ENCODE data around the gene PHYKPL. TPM values are rescaled to one million over a fixed set of nuclear protein-coding genes. Genes with fewer than 3 reads are reported as not detected.

PHYKPL gene
- total RNA-seq, 4 donors from 2014 or later, result 29.3 to 45.7 (median 31.8) TPM

DNA sequence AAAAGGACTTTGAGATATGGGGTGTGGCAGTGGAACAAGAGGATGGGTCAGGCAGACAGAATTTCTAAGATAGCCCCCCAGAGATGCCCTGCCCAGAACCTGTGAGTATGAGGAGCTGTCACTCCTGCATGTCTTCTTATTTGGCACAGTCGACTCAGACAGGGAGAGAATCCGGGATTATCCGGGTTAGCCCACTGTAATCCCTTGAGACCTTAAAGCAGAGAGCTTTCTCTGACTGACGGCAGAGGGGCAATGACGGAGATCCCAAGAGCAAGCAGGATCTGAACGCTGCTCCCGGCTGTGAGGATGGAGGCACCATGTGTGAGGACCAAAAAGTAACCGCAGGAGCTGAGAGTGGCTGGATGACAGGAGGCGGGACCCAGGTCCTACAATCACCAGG is 70.1 kb downstream of the PHYKPL start:
- 70 to 72% methylated on average over 9 of the region's 9 CpGs for WGBS, 2 donors
- no peak for DNase-seq (ENCODE audit: low spot score in 2 of 2)
- H3K4me3 ChIP-seq (ENCODE audit: low read depth, poor library complexity, severe bottlenecking), result no peak overlapping the region
- TF ChIP-seq, protein P1, sequence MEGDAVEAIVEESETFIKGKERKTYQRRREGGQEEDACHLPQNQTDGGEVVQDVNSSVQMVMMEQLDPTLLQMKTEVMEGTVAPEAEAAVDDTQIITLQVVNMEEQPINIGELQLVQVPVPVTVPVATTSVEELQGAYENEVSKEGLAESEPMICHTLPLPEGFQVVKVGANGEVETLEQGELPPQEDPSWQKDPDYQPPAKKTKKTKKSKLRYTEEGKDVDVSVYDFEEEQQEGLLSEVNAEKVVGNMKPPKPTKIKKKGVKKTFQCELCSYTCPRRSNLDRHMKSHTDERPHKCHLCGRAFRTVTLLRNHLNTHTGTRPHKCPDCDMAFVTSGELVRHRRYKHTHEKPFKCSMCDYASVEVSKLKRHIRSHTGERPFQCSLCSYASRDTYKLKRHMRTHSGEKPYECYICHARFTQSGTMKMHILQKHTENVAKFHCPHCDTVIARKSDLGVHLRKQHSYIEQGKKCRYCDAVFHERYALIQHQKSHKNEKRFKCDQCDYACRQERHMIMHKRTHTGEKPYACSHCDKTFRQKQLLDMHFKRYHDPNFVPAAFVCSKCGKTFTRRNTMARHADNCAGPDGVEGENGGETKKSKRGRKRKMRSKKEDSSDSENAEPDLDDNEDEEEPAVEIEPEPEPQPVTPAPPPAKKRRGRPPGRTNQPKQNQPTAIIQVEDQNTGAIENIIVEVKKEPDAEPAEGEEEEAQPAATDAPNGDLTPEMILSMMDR (IDR thresholded peaks at IDR 0.05), result no peak
- no peak for TF ChIP-seq POLR2A (IDR thresholded peaks at IDR 0.05)
- intact Hi-C loops (cut with DNase I; ENCODE audit: low total_unique reads), result loop anchor here (5.0 kb wide), 1 partner anchor 85 kb away; no protein-coding TSS in a partner anchor

- H3K4me3 ChIP-seq (ENCODE audit: low read depth, poor library complexity, severe bottlenecking), result no peak overlapping the region
- TF ChIP-seq, protein P1 (IDR thresholded peaks at IDR 0.05), result no peak
- TF ChIP-seq POLR2A (IDR thresholded peaks at IDR 0.05), result no peak
- no peak for DNase-seq (ENCODE audit: low spot score in 2 of 2)
- intact Hi-C loops (cut with DNase I; ENCODE audit: low total_unique reads), result loop anchor here (5.0 kb wide), 1 partner anchor 83 kb away; no protein-coding TSS in a partner anchor
- WGBS, 2 donors, result 87 to 90% methylated on average over 5 of the region's 5 CpGs
Observed at GRCh38 chr5:178160176-178160575, 72.4 kb downstream of the PHYKPL start.

Other genes starting within 250 kb of the PHYKPL start
- not detected for gene PROP1, start 236.6 kb downstream of the PHYKPL start, total RNA-seq
- 10 to 100 TPM; 17.6 to 26.3 (median 19.1) TPM for gene N4BP3, start 119.3 kb downstream of the PHYKPL start, total RNA-seq
- 10 to 100 TPM; 47.4 to 83.2 (median 56.2) TPM for gene RMND5B, start 101.8 kb downstream of the PHYKPL start, total RNA-seq
- gene NHP2, start 78.9 kb downstream of the PHYKPL start, total RNA-seq, result 100 to 1,000 TPM; 169 to 210 (median 199) TPM
- not detected for gene GMCL2, start 45.4 kb downstream of the PHYKPL start, total RNA-seq
- gene HNRNPAB, start 28.3 kb downstream of the PHYKPL start, total RNA-seq, result 100 to 1,000 TPM in 2 of 4 donors, 10 to 100 TPM in 2; 76.4 to 124 (median 102) TPM